ENCODE data around the gene TPBGL. TPM values are rescaled to one million over a fixed set of nuclear protein-coding genes. Genes with fewer than 3 reads are reported as not detected.

The TPBGL gene
- total RNA-seq, 1 donor from 2014 or later: 0.20 TPM

DNA sequence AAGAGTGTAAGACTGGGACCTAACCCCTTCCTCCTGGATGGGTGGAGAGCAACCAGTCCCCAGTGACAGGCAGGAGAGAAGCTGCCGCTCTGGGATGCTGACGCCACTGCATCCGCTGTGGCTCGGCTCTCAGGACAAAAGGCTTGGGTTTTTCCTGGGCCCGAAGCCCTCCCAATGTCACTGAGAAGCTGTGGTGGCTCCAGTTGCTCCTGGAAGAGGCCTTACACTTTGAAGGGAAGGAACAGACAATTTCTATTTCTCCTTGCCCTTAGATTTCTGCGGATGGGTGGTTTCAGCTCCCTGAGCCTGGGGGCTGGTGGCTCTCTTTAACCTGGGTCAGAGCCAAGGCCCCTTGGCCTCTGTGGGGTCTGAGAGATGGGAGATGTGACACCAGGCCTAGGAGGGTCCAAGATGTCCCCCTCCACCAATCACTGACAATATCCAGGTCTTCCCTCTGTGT is 21.4 kb downstream of the TPBGL start:
- Mint-ChIP-seq H3K9me3 (ENCODE audit: unreplicated experiment) (no peaks in the 10 kb centered on the region), H3K27ac (ENCODE audit: unreplicated experiment) (no peak overlapping the region), H3K4me1 (ENCODE audit: low read depth, unreplicated experiment) (no peaks in the 10 kb centered on the region), H3K4me3 (ENCODE audit: unreplicated experiment) (no peak overlapping the region), H3K27me3 (ENCODE audit: low read depth, unreplicated experiment) (peaks cover 24% of the 10 kb centered on the region), H3K36me3 (ENCODE audit: low read depth, unreplicated experiment) (peaks cover 14% of the 10 kb centered on the region)
- no peak for TF ChIP-seq EZH2 (IDR thresholded peaks at IDR 0.05; ENCODE audit: insufficient read depth, low read length)
- no peak for TF ChIP-seq CTCF (IDR thresholded peaks at IDR 0.05; ENCODE audit: insufficient read depth, low read depth, low read length)
- H3K4me2 ChIP-seq (ENCODE audit: low read length): no peak overlapping the region
- FAIRE-seq (no peak), DNase-seq (ENCODE audit: low read depth) (no peak)
- no peaks in the 10 kb centered on the region for H3K4me1 ChIP-seq (ENCODE audit: insufficient read depth, low read length)
- no peak overlapping the region for H3K4me3 ChIP-seq (ENCODE audit: insufficient read depth, low read depth, low read length)
- peaks cover 7% of the 10 kb centered on the region for H3K27me3 ChIP-seq (ENCODE audit: insufficient read depth, low read length)
- no peak overlapping the region for H2AFZ ChIP-seq (ENCODE audit: low read depth, low read length)
- H3K9me3 ChIP-seq (ENCODE audit: insufficient read depth, low read depth, low read length): no peaks in the 10 kb centered on the region
- no peaks in the 10 kb centered on the region for H3K79me2 ChIP-seq (ENCODE audit: insufficient read depth, low read length)
- no peak overlapping the region for H3K9ac ChIP-seq (ENCODE audit: low read length)
- H3K36me3 ChIP-seq (ENCODE audit: insufficient read depth, low read length): no peaks in the 10 kb centered on the region
- no peak overlapping the region for H3K27ac ChIP-seq (ENCODE audit: low read depth, low read length)
- H4K20me1 ChIP-seq (ENCODE audit: insufficient read depth, low read length): no peaks in the 10 kb centered on the region

GRCh38 chr11:75262436-75262835 is 21.9 kb downstream of the TPBGL start:
- no peak overlapping the region for H3K27ac ChIP-seq (ENCODE audit: low read depth, low read length)
- no peak overlapping the region for H2AFZ ChIP-seq (ENCODE audit: low read depth, low read length)
- no peak overlapping the region for H3K4me2 ChIP-seq (ENCODE audit: low read length)
- DNase-seq (ENCODE audit: low read depth) (no peak), FAIRE-seq (no peak)
- no peak overlapping the region for H3K27ac Mint-ChIP-seq (ENCODE audit: unreplicated experiment)
- no peaks in the 10 kb centered on the region for H3K9me3 ChIP-seq (ENCODE audit: insufficient read depth, low read depth, low read length)
- H3K36me3 Mint-ChIP-seq (ENCODE audit: low read depth, unreplicated experiment): peaks cover 16% of the 10 kb centered on the region
- H3K4me1 ChIP-seq (ENCODE audit: insufficient read depth, low read length): no peaks in the 10 kb centered on the region
- H3K9me3 Mint-ChIP-seq (ENCODE audit: unreplicated experiment): no peaks in the 10 kb centered on the region
- TF ChIP-seq CTCF (IDR thresholded peaks at IDR 0.05; ENCODE audit: insufficient read depth, low read depth, low read length): no peak
- no peak for TF ChIP-seq EZH2 (IDR thresholded peaks at IDR 0.05; ENCODE audit: insufficient read depth, low read length)
- no peaks in the 10 kb centered on the region for H3K36me3 ChIP-seq (ENCODE audit: insufficient read depth, low read length)
- H3K27me3 ChIP-seq (ENCODE audit: insufficient read depth, low read length): peaks cover 7% of the 10 kb centered on the region
- H3K4me1 Mint-ChIP-seq (ENCODE audit: low read depth, unreplicated experiment): no peaks in the 10 kb centered on the region
- H4K20me1 ChIP-seq (ENCODE audit: insufficient read depth, low read length): no peaks in the 10 kb centered on the region
- H3K27me3 Mint-ChIP-seq (ENCODE audit: low read depth, unreplicated experiment): peaks cover 21% of the 10 kb centered on the region
- H3K4me3 ChIP-seq (ENCODE audit: insufficient read depth, low read depth, low read length): no peak overlapping the region
- H3K9ac ChIP-seq (ENCODE audit: low read length): no peak overlapping the region
- H3K79me2 ChIP-seq (ENCODE audit: insufficient read depth, low read length): no peaks in the 10 kb centered on the region
- H3K4me3 Mint-ChIP-seq (ENCODE audit: unreplicated experiment): no peak overlapping the region

DNA sequence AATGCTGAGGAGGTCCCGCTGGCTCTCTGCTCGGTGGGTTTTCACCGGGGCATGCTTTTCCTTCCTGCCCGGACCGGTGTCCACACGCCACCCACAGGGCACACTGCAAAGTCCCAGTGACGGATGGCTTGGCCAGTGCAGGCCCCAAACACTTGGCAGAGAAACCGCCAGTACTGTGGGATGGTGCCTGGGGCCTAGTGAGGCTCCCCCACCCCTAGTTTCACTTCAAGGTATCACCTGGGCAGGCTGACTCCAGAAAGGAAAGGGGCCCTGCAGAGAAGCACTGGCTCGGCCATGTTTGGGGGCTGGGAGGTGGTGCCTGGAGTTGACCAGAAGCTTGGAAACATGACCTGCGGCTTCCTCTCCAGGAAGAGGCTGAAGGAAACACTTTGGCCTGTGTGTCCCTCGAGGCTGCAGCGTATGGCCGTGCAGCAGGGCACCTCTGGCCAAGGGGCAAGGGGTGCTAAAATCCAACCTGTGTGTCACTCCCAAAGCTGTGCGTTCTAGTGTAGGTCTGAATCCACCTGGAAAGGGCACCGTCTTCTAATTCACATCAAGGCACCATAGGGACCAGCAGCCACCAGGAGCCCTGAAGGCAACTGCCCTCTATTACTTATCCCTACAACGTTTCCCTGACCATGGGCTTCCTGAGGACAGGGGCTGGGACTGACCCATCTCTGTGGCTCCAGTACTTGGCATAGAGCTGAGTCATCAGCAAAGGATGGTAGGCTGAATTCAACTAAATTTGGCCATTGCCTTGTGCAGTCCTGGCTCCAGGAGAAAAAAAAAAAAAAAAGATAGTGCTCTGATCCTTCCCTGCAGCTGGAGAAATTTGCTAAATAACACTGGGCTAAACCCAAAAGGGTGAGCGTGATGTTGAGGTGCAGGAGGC is 22.6 kb downstream of the TPBGL start:
- Histone ChIP-seq H3K27ac (ENCODE audit: low read depth, low read length) (no peak overlapping the region), H3K9me3 (ENCODE audit: insufficient read depth, low read depth, low read length) (no peaks in the 10 kb centered on the region), H3K9ac (ENCODE audit: low read length) (no peak overlapping the region), H3K4me3 (ENCODE audit: insufficient read depth, low read depth, low read length) (no peak overlapping the region), H3K4me1 (ENCODE audit: insufficient read depth, low read length) (no peaks in the 10 kb centered on the region), H3K27me3 (ENCODE audit: insufficient read depth, low read length) (peaks cover 2% of the 10 kb centered on the region), H2AFZ (ENCODE audit: low read depth, low read length) (no peak overlapping the region), H3K4me2 (ENCODE audit: low read length) (no peak overlapping the region), H3K79me2 (ENCODE audit: insufficient read depth, low read length) (no peaks in the 10 kb centered on the region), H3K36me3 (ENCODE audit: insufficient read depth, low read length) (no peaks in the 10 kb centered on the region), H4K20me1 (ENCODE audit: insufficient read depth, low read length) (no peaks in the 10 kb centered on the region)
- H3K4me1 Mint-ChIP-seq (ENCODE audit: low read depth, unreplicated experiment): no peaks in the 10 kb centered on the region
- no peak overlapping the region for H3K4me3 Mint-ChIP-seq (ENCODE audit: unreplicated experiment)
- FAIRE-seq: no peak
- TF ChIP-seq EZH2 (IDR thresholded peaks at IDR 0.05; ENCODE audit: insufficient read depth, low read length) (no peak), CTCF (IDR thresholded peaks at IDR 0.05; ENCODE audit: insufficient read depth, low read depth, low read length) (no peak)
- peaks cover 15% of the 10 kb centered on the region for H3K27me3 Mint-ChIP-seq (ENCODE audit: low read depth, unreplicated experiment)
- H3K9me3 Mint-ChIP-seq (ENCODE audit: unreplicated experiment): no peaks in the 10 kb centered on the region
- no peak for DNase-seq (ENCODE audit: low read depth)
- no peak overlapping the region for H3K27ac Mint-ChIP-seq (ENCODE audit: unreplicated experiment)
- H3K36me3 Mint-ChIP-seq (ENCODE audit: low read depth, unreplicated experiment): peaks cover 18% of the 10 kb centered on the region

Data from astrocyte (in vitro differentiated cells and primary cell).